VCaP (cell line): ENCODE results near the gene CHSY3.

Experiments
- H3K27ac ChIP-seq: fragments of 450-650 bp; 2 replicates; pipeline ENCODE4 v1.5.1; 2017
- CTCF ChIP-seq: fragments of 450-650 bp; conservative IDR thresholded peaks from 2 replicates; pipeline ENCODE4 v1.5.1; 2017; ENCODE audit warnings: mild to moderate bottlenecking, moderate library complexity

Gene CHSY3

GRCh38 chr5:130126746-130127145, 222.5 kb downstream of the CHSY3 start:
- TF ChIP-seq CTCF: no peak
- no peak overlapping the region for H3K27ac ChIP-seq

GRCh38 chr5:130135506-130135905, 231.2 kb downstream of the CHSY3 start:
- no peak overlapping the region for H3K27ac ChIP-seq
- no peak for TF ChIP-seq CTCF

- no peak overlapping the region for H3K27ac ChIP-seq
- no peak for TF ChIP-seq CTCF
Observed at GRCh38 chr5:130136300-130136699, 232.0 kb downstream of the CHSY3 start.

GRCh38 chr5:130137681-130138080, 233.4 kb downstream of the CHSY3 start:
- no peak for TF ChIP-seq CTCF
- H3K27ac ChIP-seq: no peak overlapping the region

- H3K27ac ChIP-seq: no peak overlapping the region
- no peak for TF ChIP-seq CTCF
Observed at GRCh38 chr5:130138406-130139045, 234.3 kb downstream of the CHSY3 start.

- peak; percentile 87 for TF ChIP-seq CTCF
Observed at GRCh38 chr5:130141659-130142320, 237.5 kb downstream of the CHSY3 start.

GRCh38 chr5:130151239-130151638, 247.0 kb downstream of the CHSY3 start:
- TF ChIP-seq CTCF: no peak

More at GRCh38 chr5:130141659-130142320, 237.5 kb downstream of the CHSY3 start:
- no peak overlapping the region for H3K27ac ChIP-seq

More at GRCh38 chr5:130151239-130151638, 247.0 kb downstream of the CHSY3 start:
- H3K27ac ChIP-seq: no peak overlapping the region
